ENCODE measurements around the gene SPEF2.
"Not testable (repeated sequence)": the region's sequence is repeated elsewhere in the genome, so short reads cannot be mapped to it uniquely, and the experiment has no call there.

Gene SPEF2

GRCh38 chr5:35823347-35824098 is 205.9 kb downstream of the SPEF2 start:
- DNase-seq (ENCODE audit: low read depth): no peak

- DNase-seq (ENCODE audit: low read depth): no peak
These were observed 208.4 kb downstream of the SPEF2 start for GRCh38 chr5:35826056-35826455.

GRCh38 chr5:35826554-35826953 is 208.9 kb downstream of the SPEF2 start:
- DNase-seq (ENCODE audit: low read depth): no peak

- no peak for DNase-seq (ENCODE audit: low read depth)
These were observed 210.5 kb downstream of the SPEF2 start for GRCh38 chr5:35828082-35828598.

GRCh38 chr5:35830587-35830986 is 212.9 kb downstream of the SPEF2 start:
- DNase-seq (ENCODE audit: low read depth): no peak

- no peak for DNase-seq (ENCODE audit: low read depth)
These were observed 215.1 kb downstream of the SPEF2 start for GRCh38 chr5:35832762-35833161.

- DNase-seq (ENCODE audit: low read depth): no peak
These were observed 215.6 kb downstream of the SPEF2 start for GRCh38 chr5:35833224-35833623.

GRCh38 chr5:35835796-35836742 is 218.4 kb downstream of the SPEF2 start:
- DNase-seq (ENCODE audit: low read depth): no peak

GRCh38 chr5:35838370-35839042 is 220.8 kb downstream of the SPEF2 start:
- DNase-seq (ENCODE audit: low read depth): no peak

GRCh38 chr5:35842856-35843255 is 225.2 kb downstream of the SPEF2 start:
- no peak for DNase-seq (ENCODE audit: low read depth)

- not testable (repeated sequence) for DNase-seq (ENCODE audit: low read depth)
These were observed 227.8 kb downstream of the SPEF2 start for GRCh38 chr5:35845508-35845907.

- no peak for DNase-seq (ENCODE audit: low read depth)
These were observed 229.8 kb downstream of the SPEF2 start for GRCh38 chr5:35847491-35847890.

GRCh38 chr5:35847961-35848360 is 230.3 kb downstream of the SPEF2 start:
- no peak for DNase-seq (ENCODE audit: low read depth)

GRCh38 chr5:35849860-35850259 is 232.2 kb downstream of the SPEF2 start:
- no peak for DNase-seq (ENCODE audit: low read depth)

GRCh38 chr5:35850967-35851680 is 233.5 kb downstream of the SPEF2 start:
- DNase-seq (ENCODE audit: low read depth): no peak

GRCh38 chr5:35852084-35852734 is 234.5 kb downstream of the SPEF2 start:
- DNase-seq (ENCODE audit: low read depth): no peak

- no peak for DNase-seq (ENCODE audit: low read depth)
These were observed 235.1 kb downstream of the SPEF2 start for GRCh38 chr5:35852773-35853172.

GRCh38 chr5:35853631-35854030 is 236.0 kb downstream of the SPEF2 start:
- no peak for DNase-seq (ENCODE audit: low read depth)

- DNase-seq (ENCODE audit: low read depth): peak; percentile 28
These were observed 236.6 kb downstream of the SPEF2 start for GRCh38 chr5:35854248-35854647.

GRCh38 chr5:35855187-35855586 is 237.5 kb downstream of the SPEF2 start:
- no peak for DNase-seq (ENCODE audit: low read depth)

GRCh38 chr5:35856186-35856764 is 238.6 kb downstream of the SPEF2 start:
- not testable (repeated sequence) for DNase-seq (ENCODE audit: low read depth)
